Colon (tissue), 2 donors: ENCODE results near the gene SEMG2.

Experiments used
- FAIRE-seq: peaks from 2 replicates; lab custom pipeline; 2012; peaks lifted over from hg19 to GRCh38; lab: Jason Lieb, UNC
- donor health status: control.
- donor health status: control.

SEMG2 gene

GRCh38 chr20:45229264-45230056, 8.3 kb downstream of the SEMG2 start:
- no peak for FAIRE-seq

DNA sequence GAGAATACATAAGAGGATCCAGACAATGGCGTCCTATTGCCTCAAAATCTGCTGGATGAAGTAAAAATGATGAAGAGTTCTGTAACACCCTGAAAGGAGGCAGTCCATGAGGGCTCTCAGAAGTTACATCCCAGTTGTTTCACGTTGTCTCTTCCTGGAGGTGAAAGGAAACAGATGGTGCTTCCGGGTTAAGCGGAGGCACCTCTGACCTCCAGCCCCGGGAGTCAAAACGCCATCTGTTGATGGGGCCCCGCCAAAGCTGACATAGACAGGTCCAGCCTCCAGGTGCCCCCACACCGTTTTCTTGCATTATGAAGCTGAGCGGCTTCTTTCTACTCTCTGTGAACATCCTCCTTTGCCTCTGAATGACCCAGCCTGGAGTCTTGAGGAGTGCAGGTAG, 9.5 kb downstream of the SEMG2 start:
- FAIRE-seq = no peak

- FAIRE-seq = no peak
Measured at GRCh38 chr20:45235995-45236394, 14.8 kb downstream of the SEMG2 start.

GRCh38 chr20:45238139-45238538, 17.0 kb downstream of the SEMG2 start:
- no peak for FAIRE-seq

GRCh38 chr20:45246109-45246508, 24.9 kb downstream of the SEMG2 start:
- no peak for FAIRE-seq

GRCh38 chr20:45247865-45248264, 26.7 kb downstream of the SEMG2 start:
- FAIRE-seq = no peak

DNA sequence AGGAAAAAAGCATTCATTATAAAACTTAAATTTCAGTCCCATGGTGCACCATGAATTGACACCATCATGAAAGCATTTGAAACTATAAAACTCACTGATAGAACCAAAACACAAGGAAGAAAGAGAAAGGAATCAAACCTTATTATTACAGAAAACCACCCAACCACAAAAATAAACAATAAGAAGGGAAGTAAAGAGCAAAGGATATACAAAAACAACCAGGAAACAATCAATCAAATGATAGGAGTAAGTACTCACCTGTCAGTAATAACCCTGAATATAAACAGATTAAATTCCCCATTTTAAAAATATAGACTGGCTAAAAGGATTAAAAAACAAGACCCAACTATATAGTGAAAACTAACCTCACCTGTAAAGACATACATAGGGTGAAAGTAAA, 27.4 kb downstream of the SEMG2 start:
- FAIRE-seq = no peak

- FAIRE-seq = no peak
Measured at GRCh38 chr20:45251884-45252560, 30.8 kb downstream of the SEMG2 start.

DNA sequence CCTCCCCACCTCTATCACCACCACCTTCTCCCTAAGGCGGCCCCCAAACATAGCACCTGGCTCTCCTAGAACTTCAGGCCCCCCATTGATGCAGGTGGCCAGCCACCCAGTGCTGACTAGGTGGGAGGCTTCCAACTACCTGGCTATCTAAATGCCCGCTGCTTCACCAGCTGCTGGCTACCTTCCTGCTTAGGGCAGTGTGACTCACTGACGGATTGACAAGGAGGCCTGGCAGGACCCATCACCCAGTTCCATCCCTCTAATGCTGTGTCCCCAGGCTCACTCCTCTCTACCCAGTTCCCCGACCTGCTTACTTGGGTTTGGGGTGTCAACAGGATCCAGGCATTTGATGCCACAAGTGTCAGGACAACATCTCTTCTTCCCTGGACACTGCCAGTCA, 32.1 kb downstream of the SEMG2 start:
- no peak for FAIRE-seq

GRCh38 chr20:45254383-45255262, 33.5 kb downstream of the SEMG2 start, which contains the start of gene SLPI:
Gene SLPI (minus strand): TSS chr20:45254564. CDS start chr20:45254543, 21 bp downstream.
- FAIRE-seq = no peak

GRCh38 chr20:45257161-45257560, 36.0 kb downstream of the SEMG2 start:
- no peak for FAIRE-seq

- no peak for FAIRE-seq
Measured at GRCh38 chr20:45257711-45258110, 36.5 kb downstream of the SEMG2 start.

- no peak for FAIRE-seq
Measured at GRCh38 chr20:45258259-45258658, 37.1 kb downstream of the SEMG2 start.

- FAIRE-seq = no peak
Measured at GRCh38 chr20:45258664-45259063, 37.5 kb downstream of the SEMG2 start.

GRCh38 chr20:45263556-45264266, 42.5 kb downstream of the SEMG2 start:
- FAIRE-seq = no peak

- no peak for FAIRE-seq
Measured at GRCh38 chr20:45266977-45267376, 45.8 kb downstream of the SEMG2 start.

DNA sequence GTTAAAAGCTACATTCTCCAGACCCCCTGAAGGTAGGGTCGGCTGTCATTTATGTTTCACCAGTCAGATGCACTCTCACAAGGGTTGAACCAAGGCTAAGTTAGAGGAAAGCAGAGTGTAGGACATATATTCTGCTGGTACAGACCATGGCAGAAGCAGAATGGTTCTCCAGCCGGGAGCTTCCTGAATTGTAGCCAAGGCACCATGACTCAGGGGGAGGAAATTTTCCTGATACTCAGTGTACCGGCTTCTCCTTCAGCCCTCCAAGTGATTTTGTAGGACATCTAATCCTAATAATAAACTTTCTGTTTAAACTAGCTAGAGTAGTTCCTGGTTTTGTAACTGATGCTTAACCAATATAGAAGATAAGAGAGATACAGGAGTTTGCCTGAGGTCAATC, 47.4 kb downstream of the SEMG2 start:
- no peak for FAIRE-seq

DNA sequence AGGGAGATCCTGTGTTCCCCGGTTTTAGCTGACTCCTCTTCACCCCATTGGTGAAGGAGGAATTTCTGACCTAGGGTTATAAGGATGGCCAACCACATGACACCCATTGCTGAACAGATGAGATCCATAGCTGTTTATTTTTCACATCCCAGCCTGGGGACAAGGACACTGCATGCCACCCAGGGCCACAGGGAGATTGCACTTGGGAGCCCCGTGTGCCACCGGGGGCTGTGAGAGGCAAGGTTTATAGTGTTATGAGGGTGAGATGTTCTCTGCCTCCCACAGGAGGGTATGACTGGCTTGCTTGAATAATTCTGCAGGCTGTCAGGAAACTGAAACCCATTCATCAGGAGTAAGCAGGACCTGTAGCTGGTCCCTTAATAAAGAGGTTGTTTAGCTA, 47.9 kb downstream of the SEMG2 start:
- FAIRE-seq = no peak

- no peak for FAIRE-seq
Measured at GRCh38 chr20:45269754-45270270, 48.6 kb downstream of the SEMG2 start.
